ENCODE results near the gene RPUSD1. TPM values are rescaled to one million over a fixed set of nuclear protein-coding genes. Genes with fewer than 3 reads are reported as not detected.
A peak's percentile ranks its signal among the peaks of the same experiment; 100 is the strongest.

RPUSD1 gene
- polyA plus RNA-seq, 3 donors = 29.5 to 38.1 (median 31.5) TPM

DNA sequence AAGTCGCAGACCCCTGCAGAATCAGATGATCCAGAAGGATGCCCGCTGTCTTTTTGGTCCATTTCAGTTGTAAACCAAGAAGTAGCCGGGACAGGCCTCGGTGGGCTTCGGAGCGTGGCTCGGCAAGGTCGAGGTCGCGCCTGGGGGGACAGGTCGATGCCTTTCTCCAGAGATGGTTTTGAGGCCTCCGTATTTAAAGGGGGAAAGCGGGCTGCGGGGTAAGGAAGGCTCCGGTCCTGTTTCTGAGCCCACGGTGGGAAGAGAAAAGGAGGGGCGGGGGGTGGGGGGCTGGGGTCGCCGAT is 19.9 kb upstream of the RPUSD1 start:
- H3K4me2 ChIP-seq (replicated peaks; ENCODE audit: extremely low read depth, low read length, poor library complexity, severe bottlenecking) = peak overlapping the region; percentile 83
- H3K79me2 ChIP-seq (ENCODE audit: insufficient read depth, low read length) = no peaks in the 10 kb centered on the region
- TF ChIP-seq, protein P1, sequence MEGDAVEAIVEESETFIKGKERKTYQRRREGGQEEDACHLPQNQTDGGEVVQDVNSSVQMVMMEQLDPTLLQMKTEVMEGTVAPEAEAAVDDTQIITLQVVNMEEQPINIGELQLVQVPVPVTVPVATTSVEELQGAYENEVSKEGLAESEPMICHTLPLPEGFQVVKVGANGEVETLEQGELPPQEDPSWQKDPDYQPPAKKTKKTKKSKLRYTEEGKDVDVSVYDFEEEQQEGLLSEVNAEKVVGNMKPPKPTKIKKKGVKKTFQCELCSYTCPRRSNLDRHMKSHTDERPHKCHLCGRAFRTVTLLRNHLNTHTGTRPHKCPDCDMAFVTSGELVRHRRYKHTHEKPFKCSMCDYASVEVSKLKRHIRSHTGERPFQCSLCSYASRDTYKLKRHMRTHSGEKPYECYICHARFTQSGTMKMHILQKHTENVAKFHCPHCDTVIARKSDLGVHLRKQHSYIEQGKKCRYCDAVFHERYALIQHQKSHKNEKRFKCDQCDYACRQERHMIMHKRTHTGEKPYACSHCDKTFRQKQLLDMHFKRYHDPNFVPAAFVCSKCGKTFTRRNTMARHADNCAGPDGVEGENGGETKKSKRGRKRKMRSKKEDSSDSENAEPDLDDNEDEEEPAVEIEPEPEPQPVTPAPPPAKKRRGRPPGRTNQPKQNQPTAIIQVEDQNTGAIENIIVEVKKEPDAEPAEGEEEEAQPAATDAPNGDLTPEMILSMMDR (IDR thresholded peaks at IDR 0.05) = no peak
- H3K9ac ChIP-seq (ENCODE audit: insufficient read depth, low read length, poor library complexity, severe bottlenecking) = peak overlapping the region; percentile 97
- Mint-ChIP-seq H3K27me3 (ENCODE audit: low read depth in 3 of 3) (peaks cover 18 to 37% (median 23%) of the 10 kb centered on the region in 3 donors), H3K4me1 (peaks cover 15% of the 10 kb centered on the region), H3K4me3 (peak overlapping the region; percentile 91 to 98), H3K27ac (peak overlapping the region; percentile 87 to 96 (median 91)), H3K9me3 (peaks cover 3 to 14% (median 12%) of the 10 kb centered on the region in 7 donors), H3K36me3 (peaks cover 3 to 6% of the 10 kb centered on the region in 2 donors)
- H4K20me1 ChIP-seq (ENCODE audit: insufficient read depth, low read length) = no peaks in the 10 kb centered on the region
- peak overlapping the region in 1 of 2 donors; percentile 95 for H3K27ac ChIP-seq (ENCODE audit: low read depth in 1 of 2, low read length in 2 of 2)
- no peak for DNase-seq
- peaks cover 8 to 12% of the 10 kb centered on the region in 2 donors for H3K4me1 ChIP-seq (ENCODE audit: control insufficient read depth in 1 of 2, insufficient read depth in 2 of 2, low read length in 2 of 2)
- WGBS (ENCODE audit: insufficient coverage) = 14% methylated on average over 14 of the region's 19 CpGs
- H3K4me3 ChIP-seq (replicated peaks in 1 of 3; ENCODE audit: low read depth in 2 of 3, low read length in 3 of 3) = peak overlapping the region; percentile 46 to 86 (median 56)
- peaks cover 5 to 6% of the 10 kb centered on the region in 2 donors for H3K9me3 ChIP-seq (replicated peaks in 1 of 2; ENCODE audit: control insufficient read depth in 1 of 2, insufficient read depth in 1 of 2, low read length in 2 of 2)
- no peaks in the 10 kb centered on the region for H3K36me3 ChIP-seq (replicated peaks in 1 of 2; ENCODE audit: control insufficient read depth in 1 of 2, insufficient read depth in 2 of 2, low read length in 2 of 2)
- peak overlapping the region; percentile 98 for H2AFZ ChIP-seq (ENCODE audit: insufficient read depth, low read depth, low read length, poor library complexity, severe bottlenecking)
- intact Hi-C loops (cut with micrococcal nuclease) = no loop called here
- H3K27me3 ChIP-seq (ENCODE audit: control insufficient read depth in 2 of 2, insufficient read depth in 2 of 2, low read length in 2 of 2) = peaks cover 2 to 13% of the 10 kb centered on the region in 2 donors

DNA sequence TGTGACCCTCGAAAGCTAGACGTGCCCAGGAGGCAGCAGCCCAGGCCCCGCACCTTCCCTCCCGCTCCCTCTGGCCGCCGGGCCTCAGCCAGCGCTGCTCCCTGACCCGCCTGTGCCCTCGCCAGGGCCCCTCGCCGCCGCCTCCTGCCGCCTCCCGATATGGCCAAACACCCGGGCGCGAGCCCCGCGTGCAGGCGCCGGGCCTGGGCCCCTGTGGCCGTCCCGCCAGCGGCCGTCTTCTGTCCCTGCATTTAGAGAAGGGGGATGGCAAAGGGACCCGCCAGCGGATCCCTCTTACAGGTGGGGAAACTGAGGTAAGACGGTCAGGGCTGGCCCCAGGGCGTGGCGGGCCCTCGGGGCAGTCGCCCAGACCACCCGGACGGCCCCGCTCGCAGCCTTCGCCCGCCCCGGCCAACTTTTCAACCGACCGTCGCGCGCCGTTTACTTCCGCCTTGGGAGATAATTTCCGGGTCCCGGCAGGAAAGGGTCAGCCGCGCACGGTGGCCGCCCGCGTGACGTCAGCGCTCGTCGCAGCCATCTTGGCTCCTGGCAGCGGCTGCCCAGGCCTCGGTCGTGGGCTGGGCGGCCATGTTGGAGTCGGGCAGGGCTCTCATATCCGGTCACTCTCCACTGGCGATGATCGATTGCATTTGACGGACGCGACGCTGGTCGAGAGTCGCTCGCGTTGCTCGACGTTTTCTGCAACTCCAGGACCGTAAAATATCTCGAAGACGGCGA is 19.3 kb upstream of the RPUSD1 start:
- Histone ChIP-seq H3K4me1 (ENCODE audit: control insufficient read depth in 1 of 2, insufficient read depth in 2 of 2, low read length in 2 of 2) (peaks cover 8 to 12% of the 10 kb centered on the region in 2 donors), H3K36me3 (replicated peaks in 1 of 2; ENCODE audit: control insufficient read depth in 1 of 2, insufficient read depth in 2 of 2, low read length in 2 of 2) (no peaks in the 10 kb centered on the region), H3K27me3 (ENCODE audit: control insufficient read depth in 2 of 2, insufficient read depth in 2 of 2, low read length in 2 of 2) (peaks cover 0 to 10% of the 10 kb centered on the region in 2 donors), H4K20me1 (ENCODE audit: insufficient read depth, low read length) (no peaks in the 10 kb centered on the region), H3K27ac (ENCODE audit: low read depth in 1 of 2, low read length in 2 of 2) (peak overlapping the region; percentile 77 to 95), H3K4me3 (replicated peaks in 1 of 3; ENCODE audit: low read depth in 2 of 3, low read length in 3 of 3) (peak overlapping the region; percentile 49 to 86 (median 70)), H3K4me2 (replicated peaks; ENCODE audit: extremely low read depth, low read length, poor library complexity, severe bottlenecking) (peak overlapping the region; percentile 83), H3K9me3 (replicated peaks in 1 of 2; ENCODE audit: control insufficient read depth in 1 of 2, insufficient read depth in 1 of 2, low read length in 2 of 2) (peaks cover 4 to 6% of the 10 kb centered on the region in 2 donors), H3K79me2 (ENCODE audit: insufficient read depth, low read length) (no peaks in the 10 kb centered on the region), H2AFZ (ENCODE audit: insufficient read depth, low read depth, low read length, poor library complexity, severe bottlenecking) (peak overlapping the region; percentile 98), H3K9ac (ENCODE audit: insufficient read depth, low read length, poor library complexity, severe bottlenecking) (peak overlapping the region; percentile 97)
- peak overlapping the region; percentile 87 to 96 (median 91) for H3K27ac Mint-ChIP-seq
- H3K4me3 Mint-ChIP-seq = peak overlapping the region; percentile 91 to 98
- 4% methylated on average over 75 of the region's 80 CpGs for WGBS (ENCODE audit: insufficient coverage)
- peaks cover 3% of the 10 kb centered on the region in 2 donors for H3K36me3 Mint-ChIP-seq
- TF ChIP-seq, protein P1 (IDR thresholded peaks at IDR 0.05) = no peak
- peaks cover 3 to 14% (median 9%) of the 10 kb centered on the region in 7 donors for H3K9me3 Mint-ChIP-seq
- H3K27me3 Mint-ChIP-seq (ENCODE audit: low read depth in 3 of 3) = peaks cover 14 to 35% (median 18%) of the 10 kb centered on the region in 3 donors
- peaks cover 15% of the 10 kb centered on the region for H3K4me1 Mint-ChIP-seq
- peak; percentile 92 to 96 (median 94) for DNase-seq
- intact Hi-C loops (cut with micrococcal nuclease) = loop anchor here (2.0 kb wide), 2 partner anchors 19 to 163 kb away; partner anchors contain the start of genes CHTF18 (in 1 of the 2), LMF1 (in 1 of the 2) and RPUSD1 (in 1 of the 2)

Data from CD14-positive monocyte (primary cell).